ENCODE results near the gene SBF2.
A peak's percentile ranks its signal among the peaks of the same experiment; 100 is the strongest.

SBF2 gene

DNA sequence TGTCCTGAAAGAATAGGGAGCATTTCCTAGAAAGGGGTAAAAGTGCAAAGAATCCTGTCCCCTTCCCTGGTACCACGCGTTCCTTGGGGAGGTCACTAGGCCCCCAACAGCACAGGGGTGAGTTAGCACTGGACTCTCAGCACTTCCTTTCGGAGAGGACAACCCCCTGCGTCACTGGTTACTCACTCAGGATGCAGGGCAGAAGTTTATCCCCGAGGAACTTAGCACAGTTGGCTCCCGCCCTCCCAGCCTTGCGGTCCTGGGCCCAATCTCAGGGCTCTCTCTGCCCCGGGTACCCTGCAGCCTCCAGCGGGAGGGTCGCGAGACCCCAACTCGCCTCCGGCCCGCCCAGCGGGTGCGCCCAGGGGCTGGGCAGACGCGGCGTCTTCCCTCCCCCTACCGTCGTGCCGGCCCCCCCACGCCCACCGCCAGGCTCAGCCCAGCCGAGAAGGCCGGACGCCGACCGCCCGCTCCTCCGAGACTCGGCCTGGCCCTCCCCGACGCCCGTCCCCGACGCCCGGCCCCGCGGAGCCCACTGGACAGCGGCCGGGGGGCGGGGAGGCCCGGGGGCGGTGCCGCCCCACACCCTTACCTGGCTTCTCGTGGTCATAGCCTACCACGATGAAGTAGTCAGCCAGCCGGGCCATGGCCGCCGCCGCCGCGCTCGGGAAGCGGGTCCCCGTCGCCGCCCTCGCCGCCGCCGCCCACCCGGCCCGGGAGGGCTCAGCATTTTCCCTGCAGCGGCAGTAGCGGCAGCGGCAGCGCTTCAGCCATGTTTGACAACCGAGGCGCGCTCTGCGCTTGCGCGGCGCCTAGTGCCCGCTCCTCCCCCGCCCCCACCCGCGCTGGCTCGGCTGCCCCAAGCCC is at the start of gene SBF2:
SBF2 (minus strand) TSS at position 797 of the 867 bp plus-strand sequence; CDS start at position 647, 150 bp downstream.
- Histone ChIP-seq H3K36me3 (ENCODE audit: insufficient read depth, low read length) (peaks cover 10% of the 10 kb centered on the region; the same call in 1 of the 2 replicates), H3K79me2 (ENCODE audit: control insufficient read depth, insufficient read depth, low read length, unreplicated experiment) (peaks cover 60% of the 10 kb centered on the region), H3K4me1 (ENCODE audit: control insufficient read depth, insufficient read depth, low read length, unreplicated experiment) (peaks cover 29% of the 10 kb centered on the region), H2AFZ (ENCODE audit: low read length, unreplicated experiment) (peak within 1 kb of the TSS; percentile 88), H3K27me3 (ENCODE audit: insufficient read depth, low read length) (no peaks in the 10 kb centered on the region), H3K27ac (ENCODE audit: low read depth, low read length) (peak within 1 kb of the TSS; percentile 86), H3K4me3 (ENCODE audit: low read depth, low read length) (peak within 1 kb of the TSS; percentile 88)

DNA sequence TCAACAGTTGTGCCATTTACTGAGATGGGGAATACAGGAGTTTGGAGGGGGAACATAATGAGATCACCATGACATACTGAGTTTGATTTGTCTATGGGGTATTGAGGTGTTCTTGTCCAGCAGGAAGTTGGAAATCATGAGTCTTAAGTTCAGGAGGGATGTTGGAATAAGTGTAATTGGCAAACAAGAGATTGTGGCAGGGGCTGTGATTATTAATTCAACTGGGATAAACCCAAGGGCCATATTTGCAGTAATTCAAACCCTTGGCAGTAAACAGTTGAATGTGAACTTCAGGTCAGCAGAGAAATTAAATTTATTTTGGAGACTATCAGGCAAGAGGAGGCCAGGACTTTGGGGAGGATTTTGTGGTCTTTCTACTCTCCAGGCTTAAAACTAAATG is 44.3 kb upstream of the SBF2 start:
- H3K36me3 ChIP-seq (ENCODE audit: insufficient read depth, low read length) = no peaks in the 10 kb centered on the region
- H3K4me1 ChIP-seq (ENCODE audit: control insufficient read depth, insufficient read depth, low read length, unreplicated experiment) = no peaks in the 10 kb centered on the region
- no peak overlapping the region for H2AFZ ChIP-seq (ENCODE audit: low read length, unreplicated experiment)
- no peaks in the 10 kb centered on the region for H3K79me2 ChIP-seq (ENCODE audit: control insufficient read depth, insufficient read depth, low read length, unreplicated experiment)
- no peak overlapping the region for H3K27ac ChIP-seq (ENCODE audit: low read depth, low read length)
- no peaks in the 10 kb centered on the region for H3K27me3 ChIP-seq (ENCODE audit: insufficient read depth, low read length)
- H3K4me3 ChIP-seq (ENCODE audit: low read depth, low read length) = no peak overlapping the region

DNA sequence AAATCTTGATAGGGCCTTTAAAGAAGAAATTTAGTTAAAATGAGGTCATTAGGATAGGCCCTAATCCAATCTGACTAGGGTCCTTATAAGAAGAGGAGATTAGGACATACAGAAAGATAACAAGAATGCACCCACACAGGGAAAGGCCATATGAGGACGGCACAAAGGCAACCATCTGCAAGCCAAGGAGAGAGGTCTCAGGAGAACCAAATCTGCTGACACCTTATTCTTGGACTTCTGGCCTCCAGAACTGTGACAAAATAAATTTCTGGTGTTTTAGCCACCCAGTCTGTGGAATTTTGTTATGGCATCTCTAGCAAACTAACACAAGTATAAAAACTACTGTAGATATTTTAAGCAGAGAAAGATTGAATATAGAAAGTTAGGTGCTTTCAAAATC is 39.5 kb upstream of the SBF2 start:
- Histone ChIP-seq H3K27ac (ENCODE audit: low read depth, low read length) (no peak overlapping the region), H3K4me3 (ENCODE audit: low read depth, low read length) (no peak overlapping the region), H3K27me3 (ENCODE audit: insufficient read depth, low read length) (no peaks in the 10 kb centered on the region), H2AFZ (ENCODE audit: low read length, unreplicated experiment) (no peak overlapping the region), H3K79me2 (ENCODE audit: control insufficient read depth, insufficient read depth, low read length, unreplicated experiment) (no peaks in the 10 kb centered on the region), H3K4me1 (ENCODE audit: control insufficient read depth, insufficient read depth, low read length, unreplicated experiment) (peaks cover 29% of the 10 kb centered on the region), H3K36me3 (ENCODE audit: insufficient read depth, low read length) (no peaks in the 10 kb centered on the region)

DNA sequence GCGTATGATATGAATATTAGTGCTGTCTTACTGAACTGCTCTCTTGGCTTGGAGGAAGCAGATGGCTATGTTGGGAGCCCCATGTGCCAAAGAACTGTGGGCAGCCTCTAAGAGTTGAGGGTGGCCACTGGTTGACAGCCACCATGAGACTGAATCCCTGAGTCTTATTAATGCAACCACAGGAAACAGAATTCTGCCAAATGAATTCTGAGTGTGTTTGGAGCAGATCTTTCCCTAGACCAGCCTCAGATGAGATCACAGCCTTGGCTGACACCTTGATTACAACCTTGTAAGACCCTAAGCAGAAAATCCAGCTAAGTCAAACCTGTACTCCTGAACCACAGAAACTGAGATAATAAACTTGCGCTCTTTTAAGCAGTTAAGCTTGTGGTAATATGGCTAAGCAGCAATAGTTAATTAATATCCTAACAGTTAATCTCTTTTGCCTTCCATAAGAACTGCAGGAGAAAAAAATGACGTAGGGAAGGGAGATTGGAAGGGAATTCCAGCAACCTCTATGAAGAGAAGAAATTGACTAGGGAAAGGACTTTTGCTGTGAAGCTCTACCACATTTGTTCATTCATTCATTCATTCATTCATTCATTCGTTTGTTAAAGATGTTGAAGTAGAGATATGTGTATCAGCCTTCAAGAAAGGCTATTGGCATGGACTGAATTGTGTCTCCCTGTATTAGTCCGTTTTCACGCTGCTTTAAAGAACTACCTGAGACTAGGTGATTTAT is 37.7 kb upstream of the SBF2 start:
- no peaks in the 10 kb centered on the region for H3K79me2 ChIP-seq (ENCODE audit: control insufficient read depth, insufficient read depth, low read length, unreplicated experiment)
- no peak overlapping the region for H2AFZ ChIP-seq (ENCODE audit: low read length, unreplicated experiment)
- H3K36me3 ChIP-seq (ENCODE audit: insufficient read depth, low read length) = no peaks in the 10 kb centered on the region
- no peak overlapping the region for H3K27ac ChIP-seq (ENCODE audit: low read depth, low read length)
- H3K27me3 ChIP-seq (ENCODE audit: insufficient read depth, low read length) = no peaks in the 10 kb centered on the region
- H3K4me1 ChIP-seq (ENCODE audit: control insufficient read depth, insufficient read depth, low read length, unreplicated experiment) = peaks cover 47% of the 10 kb centered on the region
- no peak overlapping the region for H3K4me3 ChIP-seq (ENCODE audit: low read depth, low read length)

DNA sequence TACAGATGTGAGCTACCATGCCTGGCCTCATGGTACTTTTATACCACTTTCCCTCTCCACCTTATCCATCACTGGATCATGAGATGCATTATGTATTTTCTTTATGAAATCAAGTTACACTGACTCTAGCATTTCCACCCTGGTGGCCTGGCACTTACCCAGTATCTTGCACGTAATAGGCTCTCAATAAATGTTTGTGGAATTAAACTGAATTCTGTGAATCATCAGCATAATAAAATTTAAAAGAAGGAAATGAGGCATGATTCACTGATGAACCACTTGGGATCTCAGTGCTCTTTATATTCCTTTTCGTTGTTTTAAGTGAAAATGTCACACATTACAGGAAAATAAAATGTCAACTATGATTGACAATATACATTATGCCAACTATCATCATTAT is 35.9 kb upstream of the SBF2 start:
- Histone ChIP-seq H2AFZ (ENCODE audit: low read length, unreplicated experiment) (no peak overlapping the region), H3K36me3 (ENCODE audit: insufficient read depth, low read length) (no peaks in the 10 kb centered on the region), H3K79me2 (ENCODE audit: control insufficient read depth, insufficient read depth, low read length, unreplicated experiment) (no peaks in the 10 kb centered on the region), H3K27ac (ENCODE audit: low read depth, low read length) (peak overlapping the region; percentile 98), H3K4me1 (ENCODE audit: control insufficient read depth, insufficient read depth, low read length, unreplicated experiment) (peaks cover 65% of the 10 kb centered on the region), H3K4me3 (ENCODE audit: low read depth, low read length) (no peak overlapping the region), H3K27me3 (ENCODE audit: insufficient read depth, low read length) (no peaks in the 10 kb centered on the region)

DNA sequence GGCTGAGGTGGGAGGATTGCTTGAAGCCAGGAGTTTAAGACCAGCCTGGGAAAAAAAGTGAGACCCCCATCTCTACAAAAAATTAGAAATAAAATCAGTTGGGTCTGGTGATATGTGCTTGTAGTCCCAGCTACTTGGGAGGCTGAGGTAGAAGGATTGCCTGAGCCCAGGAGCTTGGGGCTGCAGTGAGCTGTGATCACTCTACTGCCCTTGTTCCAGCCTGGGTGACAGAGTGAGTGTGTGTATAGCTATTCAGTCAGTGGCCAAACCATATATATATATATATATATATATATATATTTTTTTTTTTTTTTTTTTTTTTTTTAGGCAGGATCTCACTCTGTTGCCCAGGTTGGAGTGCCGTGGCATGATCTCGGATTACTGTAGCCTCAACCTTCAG is 35.3 kb upstream of the SBF2 start:
- Histone ChIP-seq H3K4me1 (ENCODE audit: control insufficient read depth, insufficient read depth, low read length, unreplicated experiment) (peaks cover 70% of the 10 kb centered on the region), H3K4me3 (ENCODE audit: low read depth, low read length) (peak overlapping the region; percentile 46; the same call in 1 of the 2 replicates), H3K27me3 (ENCODE audit: insufficient read depth, low read length) (no peaks in the 10 kb centered on the region), H2AFZ (ENCODE audit: low read length, unreplicated experiment) (no peak overlapping the region), H3K36me3 (ENCODE audit: insufficient read depth, low read length) (no peaks in the 10 kb centered on the region), H3K79me2 (ENCODE audit: control insufficient read depth, insufficient read depth, low read length, unreplicated experiment) (no peaks in the 10 kb centered on the region), H3K27ac (ENCODE audit: low read depth, low read length) (peak overlapping the region; percentile 98)

DNA sequence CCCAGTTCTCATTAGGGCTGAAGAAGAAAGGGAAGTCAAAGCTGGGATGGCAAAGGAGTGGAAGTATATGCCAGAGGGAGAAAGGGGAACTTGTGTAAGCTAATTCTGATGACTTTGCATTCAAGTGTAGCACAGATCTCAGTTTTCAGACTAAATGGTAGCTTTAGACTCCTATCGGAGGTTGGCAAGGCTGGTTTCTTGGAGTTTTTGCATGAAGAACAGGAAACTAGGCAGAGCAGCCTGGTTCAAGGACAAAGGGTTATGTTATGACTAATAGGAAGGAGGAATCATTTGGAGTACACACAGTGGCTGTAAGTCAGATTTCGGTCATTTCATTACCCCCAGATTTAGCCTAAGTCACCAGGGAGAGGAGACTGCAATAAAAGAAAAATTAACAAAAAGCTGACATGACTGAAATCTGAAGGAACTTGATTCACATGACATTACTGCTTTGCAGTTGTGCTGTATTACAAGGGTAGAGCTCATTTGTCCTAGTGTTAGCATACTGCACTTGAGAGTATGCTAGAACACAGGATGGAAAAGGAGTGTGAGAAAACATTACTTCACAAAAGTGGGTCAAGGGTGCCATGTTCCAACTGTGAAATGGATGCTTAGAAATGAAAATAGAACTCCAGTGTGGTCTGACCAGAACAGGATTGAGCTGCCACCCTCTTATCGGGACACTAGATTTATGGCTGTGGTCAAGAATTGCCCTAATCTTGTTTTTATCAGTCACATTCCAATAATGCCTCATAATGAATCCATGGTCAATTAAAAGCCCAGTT is 34.5 kb upstream of the SBF2 start:
- no peaks in the 10 kb centered on the region for H3K79me2 ChIP-seq (ENCODE audit: control insufficient read depth, insufficient read depth, low read length, unreplicated experiment)
- H2AFZ ChIP-seq (ENCODE audit: low read length, unreplicated experiment) = peak overlapping the region; percentile 70
- H3K27me3 ChIP-seq (ENCODE audit: insufficient read depth, low read length) = no peaks in the 10 kb centered on the region
- peak overlapping the region; percentile 98 for H3K27ac ChIP-seq (ENCODE audit: low read depth, low read length)
- peaks cover 79% of the 10 kb centered on the region for H3K4me1 ChIP-seq (ENCODE audit: control insufficient read depth, insufficient read depth, low read length, unreplicated experiment)
- no peaks in the 10 kb centered on the region for H3K36me3 ChIP-seq (ENCODE audit: insufficient read depth, low read length)
- peak overlapping the region; percentile 46; the same call in 1 of the 2 replicates for H3K4me3 ChIP-seq (ENCODE audit: low read depth, low read length)

DNA sequence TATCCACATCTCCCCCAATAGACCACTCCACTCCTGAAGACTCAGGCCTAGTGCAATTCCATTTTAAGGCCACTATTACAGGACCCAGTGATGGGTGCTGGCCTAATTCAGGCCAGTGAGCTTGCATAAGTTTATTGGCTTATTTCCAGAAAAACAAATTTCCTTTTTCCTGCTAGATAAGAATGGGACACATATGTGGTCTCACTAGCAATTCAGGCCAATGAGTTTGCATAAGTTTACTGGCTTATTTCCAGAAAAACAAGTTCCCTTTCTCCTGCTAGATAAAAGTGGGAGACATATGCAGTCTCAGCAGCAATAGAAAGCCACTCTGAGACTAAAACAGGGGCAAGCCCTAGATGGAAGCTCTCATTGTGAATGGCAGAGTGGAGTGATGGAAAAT is 33.2 kb upstream of the SBF2 start:
- Histone ChIP-seq H2AFZ (ENCODE audit: low read length, unreplicated experiment) (no peak overlapping the region), H3K4me3 (ENCODE audit: low read depth, low read length) (no peak overlapping the region), H3K79me2 (ENCODE audit: control insufficient read depth, insufficient read depth, low read length, unreplicated experiment) (no peaks in the 10 kb centered on the region), H3K4me1 (ENCODE audit: control insufficient read depth, insufficient read depth, low read length, unreplicated experiment) (peaks cover 90% of the 10 kb centered on the region), H3K27ac (ENCODE audit: low read depth, low read length) (peak overlapping the region; percentile 98), H3K27me3 (ENCODE audit: insufficient read depth, low read length) (no peaks in the 10 kb centered on the region), H3K36me3 (ENCODE audit: insufficient read depth, low read length) (no peaks in the 10 kb centered on the region)

DNA sequence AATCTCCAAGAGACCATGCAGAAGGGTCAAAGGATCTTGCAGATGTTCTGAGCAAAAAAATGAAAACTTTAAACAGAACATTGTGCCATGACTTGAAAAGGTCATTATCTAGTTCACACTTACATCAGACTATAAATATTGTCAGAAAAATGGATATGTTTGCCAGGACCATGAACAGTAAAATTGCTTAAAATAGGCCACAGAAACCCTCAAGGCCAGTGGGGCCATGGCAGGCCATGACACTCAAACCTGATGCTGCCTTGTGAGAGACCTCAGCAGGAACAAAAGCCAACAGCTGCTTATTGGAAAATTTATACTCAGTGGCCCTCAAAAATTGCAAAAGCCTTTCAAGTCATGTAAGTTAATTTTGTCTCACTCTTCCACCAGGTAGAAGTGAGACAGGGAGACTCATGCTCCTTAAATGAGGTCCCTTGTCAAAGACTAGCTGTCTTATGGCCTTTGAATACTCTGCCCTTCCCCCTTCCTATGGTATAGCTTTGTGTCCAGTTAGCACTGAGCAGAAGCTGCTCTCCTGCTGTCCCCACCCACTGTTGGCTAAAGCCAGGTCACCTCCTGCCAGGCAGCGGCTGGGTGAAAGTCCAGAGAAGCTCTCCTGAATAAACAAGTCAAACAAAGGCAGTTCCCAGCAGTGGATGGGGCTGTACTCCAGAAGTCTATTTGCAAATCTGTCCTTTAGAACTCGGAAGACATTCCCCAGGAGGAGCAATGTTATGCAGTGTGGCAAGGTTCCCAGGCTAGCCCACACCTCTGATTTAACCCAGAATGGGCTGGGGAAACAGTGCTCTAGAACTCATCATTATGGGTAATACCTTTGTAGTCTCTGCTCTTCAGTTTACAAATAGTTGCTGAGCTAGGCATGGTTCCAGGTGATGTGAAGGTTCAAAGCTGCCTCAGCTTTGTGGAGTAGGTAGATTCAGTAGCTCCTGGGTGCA is 32.3 kb upstream of the SBF2 start:
- H3K36me3 ChIP-seq (ENCODE audit: insufficient read depth, low read length) = no peaks in the 10 kb centered on the region
- peak overlapping the region; percentile 98 for H3K27ac ChIP-seq (ENCODE audit: low read depth, low read length)
- H3K79me2 ChIP-seq (ENCODE audit: control insufficient read depth, insufficient read depth, low read length, unreplicated experiment) = no peaks in the 10 kb centered on the region
- peaks cover 88% of the 10 kb centered on the region for H3K4me1 ChIP-seq (ENCODE audit: control insufficient read depth, insufficient read depth, low read length, unreplicated experiment)
- no peaks in the 10 kb centered on the region for H3K27me3 ChIP-seq (ENCODE audit: insufficient read depth, low read length)
- H3K4me3 ChIP-seq (ENCODE audit: low read depth, low read length) = no peak overlapping the region
- peak overlapping the region; percentile 16 for H2AFZ ChIP-seq (ENCODE audit: low read length, unreplicated experiment)
